ENCODE results near the gene TMEM63C. TPM values are rescaled to one million over a fixed set of nuclear protein-coding genes. Genes with fewer than 3 reads are reported as not detected.

TMEM63C gene
- total and polyA plus RNA-seq, 2 donors, result 0.24 to 0.64 TPM

GRCh38 chr14:77222546-77223225 lies 41.1 kb downstream of the TMEM63C start:
- DNase-seq (ENCODE audit: low read depth in 6 of 9, low spot score in 9 of 9), result no peak
- Histone ChIP-seq H3K4me1 (ENCODE audit: control insufficient read depth in 2 of 2, insufficient read depth in 2 of 2, low read length in 2 of 2) (no peaks in the 10 kb centered on the region), H3K27ac (ENCODE audit: low read depth in 1 of 2, low read length in 1 of 2) (no peak overlapping the region), H3K27me3 (ENCODE audit: control insufficient read depth in 2 of 2, insufficient read depth in 1 of 2, low read length in 1 of 2) (peaks cover 0 to 5% of the 10 kb centered on the region in 2 donors), H3K9me3 (ENCODE audit: control insufficient read depth in 2 of 2, insufficient read depth in 1 of 2, low read length in 1 of 2) (no peaks in the 10 kb centered on the region), H3K4me3 (ENCODE audit: low read length in 2 of 2) (no peak overlapping the region), H3K36me3 (ENCODE audit: control insufficient read depth in 2 of 2, insufficient read depth in 2 of 2, low read length in 1 of 2) (no peaks in the 10 kb centered on the region)
- 87% methylated on average over 10 of the region's 10 CpGs for whole genome bisulfite sequencing

- H3K9me3 ChIP-seq (ENCODE audit: control insufficient read depth in 2 of 2, insufficient read depth in 1 of 2, low read length in 1 of 2), result no peaks in the 10 kb centered on the region
- WGBS, result 56% methylated on average over 4 of the region's 4 CpGs
These were observed 42.6 kb downstream of the TMEM63C start for GRCh38 chr14:77224212-77224611.

GRCh38 chr14:77225254-77225653 lies 43.7 kb downstream of the TMEM63C start:
- H3K4me1 ChIP-seq (ENCODE audit: control insufficient read depth in 2 of 2, insufficient read depth in 2 of 2, low read length in 2 of 2), result no peaks in the 10 kb centered on the region
- DNase-seq (ENCODE audit: low read depth in 6 of 9, low spot score in 9 of 9), result no peak
- H3K27ac ChIP-seq (ENCODE audit: low read depth in 1 of 2, low read length in 1 of 2), result no peak overlapping the region
- 96% methylated on average over 12 of the region's 12 CpGs for WGBS
- H3K27me3 ChIP-seq (ENCODE audit: control insufficient read depth in 2 of 2, insufficient read depth in 1 of 2, low read length in 1 of 2), result no peaks in the 10 kb centered on the region
- no peak overlapping the region for H3K4me3 ChIP-seq (ENCODE audit: low read length in 2 of 2)
- no peaks in the 10 kb centered on the region for H3K9me3 ChIP-seq (ENCODE audit: control insufficient read depth in 2 of 2, insufficient read depth in 1 of 2, low read length in 1 of 2)
- no peaks in the 10 kb centered on the region for H3K36me3 ChIP-seq (ENCODE audit: control insufficient read depth in 2 of 2, insufficient read depth in 2 of 2, low read length in 1 of 2)

More at GRCh38 chr14:77224212-77224611, 42.6 kb downstream of the TMEM63C start:
- Histone ChIP-seq H3K36me3 (ENCODE audit: control insufficient read depth in 2 of 2, insufficient read depth in 2 of 2, low read length in 1 of 2) (no peaks in the 10 kb centered on the region), H3K4me3 (ENCODE audit: low read length in 2 of 2) (no peak overlapping the region), H3K4me1 (ENCODE audit: control insufficient read depth in 2 of 2, insufficient read depth in 2 of 2, low read length in 2 of 2) (no peaks in the 10 kb centered on the region), H3K27ac (ENCODE audit: low read depth in 1 of 2, low read length in 1 of 2) (no peak overlapping the region), H3K27me3 (ENCODE audit: control insufficient read depth in 2 of 2, insufficient read depth in 1 of 2, low read length in 1 of 2) (peaks cover 0 to 2% of the 10 kb centered on the region in 2 donors)
- no peak for DNase-seq (ENCODE audit: low read depth in 6 of 9, low spot score in 9 of 9)

GRCh38 chr14:77225892-77226557 lies 44.4 kb downstream of the TMEM63C start:
- 93% methylated on average over 14 of the region's 14 CpGs for WGBS
- Histone ChIP-seq H3K36me3 (ENCODE audit: control insufficient read depth in 2 of 2, insufficient read depth in 2 of 2, low read length in 1 of 2) (no peaks in the 10 kb centered on the region), H3K9me3 (ENCODE audit: control insufficient read depth in 2 of 2, insufficient read depth in 1 of 2, low read length in 1 of 2) (no peaks in the 10 kb centered on the region), H3K27ac (ENCODE audit: low read depth in 1 of 2, low read length in 1 of 2) (no peak overlapping the region), H3K27me3 (ENCODE audit: control insufficient read depth in 2 of 2, insufficient read depth in 1 of 2, low read length in 1 of 2) (no peaks in the 10 kb centered on the region), H3K4me1 (ENCODE audit: control insufficient read depth in 2 of 2, insufficient read depth in 2 of 2, low read length in 2 of 2) (no peaks in the 10 kb centered on the region), H3K4me3 (ENCODE audit: low read length in 2 of 2) (no peak overlapping the region)
- no peak for DNase-seq (ENCODE audit: low read depth in 6 of 9, low spot score in 9 of 9)

GRCh38 chr14:77228056-77228455 lies 46.5 kb downstream of the TMEM63C start:
- Histone ChIP-seq H3K27ac (ENCODE audit: low read depth in 1 of 2, low read length in 1 of 2) (no peak overlapping the region), H3K9me3 (ENCODE audit: control insufficient read depth in 2 of 2, insufficient read depth in 1 of 2, low read length in 1 of 2) (no peaks in the 10 kb centered on the region), H3K27me3 (ENCODE audit: control insufficient read depth in 2 of 2, insufficient read depth in 1 of 2, low read length in 1 of 2) (no peaks in the 10 kb centered on the region), H3K4me1 (ENCODE audit: control insufficient read depth in 2 of 2, insufficient read depth in 2 of 2, low read length in 2 of 2) (no peaks in the 10 kb centered on the region), H3K4me3 (ENCODE audit: low read length in 2 of 2) (no peak overlapping the region), H3K36me3 (ENCODE audit: control insufficient read depth in 2 of 2, insufficient read depth in 2 of 2, low read length in 1 of 2) (no peaks in the 10 kb centered on the region)
- no peak for DNase-seq (ENCODE audit: low read depth in 6 of 9, low spot score in 9 of 9)
- 90% methylated on average over 6 of the region's 6 CpGs for WGBS

- Histone ChIP-seq H3K9me3 (ENCODE audit: control insufficient read depth in 2 of 2, insufficient read depth in 1 of 2, low read length in 1 of 2) (no peaks in the 10 kb centered on the region), H3K27me3 (ENCODE audit: control insufficient read depth in 2 of 2, insufficient read depth in 1 of 2, low read length in 1 of 2) (no peaks in the 10 kb centered on the region), H3K27ac (ENCODE audit: low read depth in 1 of 2, low read length in 1 of 2) (no peak overlapping the region), H3K36me3 (ENCODE audit: control insufficient read depth in 2 of 2, insufficient read depth in 2 of 2, low read length in 1 of 2) (no peaks in the 10 kb centered on the region), H3K4me1 (ENCODE audit: control insufficient read depth in 2 of 2, insufficient read depth in 2 of 2, low read length in 2 of 2) (no peaks in the 10 kb centered on the region), H3K4me3 (ENCODE audit: low read length in 2 of 2) (no peak overlapping the region)
- DNase-seq (ENCODE audit: low read depth in 6 of 9, low spot score in 9 of 9), result no peak
- 93% methylated on average over 2 of the region's 2 CpGs for WGBS
These were observed 49.3 kb downstream of the TMEM63C start for GRCh38 chr14:77230914-77231313.

- Histone ChIP-seq H3K4me3 (ENCODE audit: low read length in 2 of 2) (no peak overlapping the region), H3K36me3 (ENCODE audit: control insufficient read depth in 2 of 2, insufficient read depth in 2 of 2, low read length in 1 of 2) (no peaks in the 10 kb centered on the region), H3K27me3 (ENCODE audit: control insufficient read depth in 2 of 2, insufficient read depth in 1 of 2, low read length in 1 of 2) (no peaks in the 10 kb centered on the region), H3K9me3 (ENCODE audit: control insufficient read depth in 2 of 2, insufficient read depth in 1 of 2, low read length in 1 of 2) (no peaks in the 10 kb centered on the region), H3K27ac (ENCODE audit: low read depth in 1 of 2, low read length in 1 of 2) (no peak overlapping the region), H3K4me1 (ENCODE audit: control insufficient read depth in 2 of 2, insufficient read depth in 2 of 2, low read length in 2 of 2) (no peaks in the 10 kb centered on the region)
- no peak for DNase-seq (ENCODE audit: low read depth in 6 of 9, low spot score in 9 of 9)
- 91% methylated on average over 3 of the region's 3 CpGs for WGBS
These were observed 50.1 kb downstream of the TMEM63C start for GRCh38 chr14:77231721-77232120.

GRCh38 chr14:77236814-77237213 lies 55.2 kb downstream of the TMEM63C start:
- Histone ChIP-seq H3K4me3 (ENCODE audit: low read length in 2 of 2) (no peak overlapping the region), H3K27ac (ENCODE audit: low read depth in 1 of 2, low read length in 1 of 2) (no peak overlapping the region), H3K27me3 (ENCODE audit: control insufficient read depth in 2 of 2, insufficient read depth in 1 of 2, low read length in 1 of 2) (no peaks in the 10 kb centered on the region), H3K4me1 (ENCODE audit: control insufficient read depth in 2 of 2, insufficient read depth in 2 of 2, low read length in 2 of 2) (no peaks in the 10 kb centered on the region), H3K36me3 (ENCODE audit: control insufficient read depth in 2 of 2, insufficient read depth in 2 of 2, low read length in 1 of 2) (no peaks in the 10 kb centered on the region), H3K9me3 (ENCODE audit: control insufficient read depth in 2 of 2, insufficient read depth in 1 of 2, low read length in 1 of 2) (no peaks in the 10 kb centered on the region)
- DNase-seq (ENCODE audit: low read depth in 6 of 9, low spot score in 9 of 9), result no peak
- 94% methylated on average over 7 of the region's 7 CpGs for WGBS

GRCh38 chr14:77238356-77238755 lies 56.8 kb downstream of the TMEM63C start:
- no peak overlapping the region for H3K27ac ChIP-seq (ENCODE audit: low read depth in 1 of 2, low read length in 1 of 2)
- no peak overlapping the region for H3K4me3 ChIP-seq (ENCODE audit: low read length in 2 of 2)
- no peaks in the 10 kb centered on the region for H3K36me3 ChIP-seq (ENCODE audit: control insufficient read depth in 2 of 2, insufficient read depth in 2 of 2, low read length in 1 of 2)
- 93% methylated on average over 3 of the region's 3 CpGs for WGBS
- no peaks in the 10 kb centered on the region for H3K4me1 ChIP-seq (ENCODE audit: control insufficient read depth in 2 of 2, insufficient read depth in 2 of 2, low read length in 2 of 2)
- H3K27me3 ChIP-seq (ENCODE audit: control insufficient read depth in 2 of 2, insufficient read depth in 1 of 2, low read length in 1 of 2), result no peaks in the 10 kb centered on the region
- no peaks in the 10 kb centered on the region for H3K9me3 ChIP-seq (ENCODE audit: control insufficient read depth in 2 of 2, insufficient read depth in 1 of 2, low read length in 1 of 2)
- no peak for DNase-seq (ENCODE audit: low read depth in 6 of 9, low spot score in 9 of 9)

Measured in thymus (tissue), 11 donors.